ENCODE measurements around the gene NFYC. TPM values are rescaled to one million over a fixed set of nuclear protein-coding genes. Genes with fewer than 3 reads are reported as not detected.

NFYC gene
- total and polyA plus RNA-seq, 2 experiments from 2014 or later = 36.2 to 42.7 TPM

GRCh38 chr1:40745176-40745575, 53.7 kb downstream of the NFYC start:
- no peak overlapping the region for H3K27ac Mint-ChIP-seq
- Histone ChIP-seq H4K20me1 (replicated peaks; ENCODE audit: insufficient read depth) (peaks cover 37% of the 10 kb centered on the region), H3K36me3 (ENCODE audit: insufficient read depth) (peaks cover 25% of the 10 kb centered on the region), H3K27me3 (ENCODE audit: insufficient read depth) (no peaks in the 10 kb centered on the region), H3K9me2 (ENCODE audit: insufficient read depth) (no peaks in the 10 kb centered on the region), H3K4me1 (ENCODE audit: insufficient read depth) (no peaks in the 10 kb centered on the region), H2AFZ (no peak overlapping the region), H3K4me2 (no peak overlapping the region), H3F3A (replicated peaks; ENCODE audit: low read depth) (no peaks in the 10 kb centered on the region), H3K4me3 (no peak overlapping the region), H3K79me2 (replicated peaks; ENCODE audit: insufficient read depth) (peaks cover 47% of the 10 kb centered on the region), H3K27ac (ENCODE audit: low read depth) (no peak overlapping the region)
- DNase-seq (ENCODE audit: low spot score) (no peak), ATAC-seq (no peak)
- no peak overlapping the region for H3K4me3 Mint-ChIP-seq
- no peak for TF ChIP-seq STAT1 (IDR thresholded peaks at IDR 0.05; ENCODE audit: unreplicated experiment)
- TF ChIP-seq ZNF331 (CRISPR knock-in tag; IDR thresholded peaks at IDR 0.05; ENCODE audit: low read depth) = no peak
- no peak for TF ChIP-seq POLR2AphosphoS5 (IDR thresholded peaks at IDR 0.05; ENCODE audit: low read depth)
- TF ChIP-seq EZH2 (IDR thresholded peaks at IDR 0.05; ENCODE audit: low read depth, unreplicated experiment) = no peak
- TF ChIP-seq ETS1 (IDR thresholded peaks at IDR 0.05) = no peak
- TF ChIP-seq ZNF462 (CRISPR knock-in tag; IDR thresholded peaks at IDR 0.05) = no peak
- no peak for TF ChIP-seq EZH2phosphoT487 (IDR thresholded peaks at IDR 0.05; ENCODE audit: unreplicated experiment)
- TF ChIP-seq CTCF (conservative IDR thresholded peaks at IDR 0.05; ENCODE audit: low read depth in 2 of 2) = no peak
- no peak for TF ChIP-seq JUNB (IDR thresholded peaks at IDR 0.05; ENCODE audit: unreplicated experiment)
- TF ChIP-seq REST (IDR thresholded peaks at IDR 0.05; ENCODE audit: unreplicated experiment) = no peak
- TF ChIP-seq CREB1 (CRISPR knock-in tag; IDR thresholded peaks at IDR 0.05; ENCODE audit: low read depth) = no peak
- no peak for TF ChIP-seq NANOG (IDR thresholded peaks at IDR 0.05; ENCODE audit: borderline replicate concordance)
- H3K27me3 Mint-ChIP-seq (ENCODE audit: insufficient read depth, low read depth, poor library complexity) = peaks cover 3% of the 10 kb centered on the region
- H3K4me1 Mint-ChIP-seq = peaks cover 3% of the 10 kb centered on the region; the same call in 1 of the 3 replicates
- H3K9me3 Mint-ChIP-seq = no peaks in the 10 kb centered on the region
- peaks cover 73% of the 10 kb centered on the region for H3K36me3 Mint-ChIP-seq (ENCODE audit: low read depth)

Data from GM23338 (cell line).